Parathyroid adenoma (tissue), 2 donors: ENCODE measurements around the gene MEGF9.
"Not testable (repeated sequence)": the region's sequence is repeated elsewhere in the genome, so short reads cannot be mapped to it uniquely, and the experiment has no call there.

ENCODE experiments used
- H2AFZ ChIP-seq: fragments of 300-600 bp; sonication (generic); one replicate; pipeline ENCODE4 v1.7.0; 2017; ENCODE audit warnings: antibody characterized with exemption, mild to moderate bottlenecking
- H3K27ac ChIP-seq: fragments of 300-600 bp; sonication (generic); one replicate; pipeline ENCODE4 v1.7.0; 2017
- H3K27me3 ChIP-seq: fragments of 300-600 bp; sonication (generic); one replicate; pipeline ENCODE4 v1.7.0; 2017; ENCODE audit warnings: low read length; ENCODE audit not compliant: control insufficient read depth, insufficient read depth
- H3K36me3 ChIP-seq: fragments of 300-600 bp; sonication (generic); one replicate; pipeline ENCODE4 v1.7.0; 2017; ENCODE audit warnings: low read length; ENCODE audit not compliant: control insufficient read depth, insufficient read depth
- H3K4me1 ChIP-seq: fragments of 300-600 bp; sonication (generic); one replicate; pipeline ENCODE4 v1.7.0; 2017; ENCODE audit warnings: control low read depth
- H3K4me2 ChIP-seq: fragments of 300-600 bp; sonication (generic); one replicate; pipeline ENCODE4 v1.7.0; 2017; ENCODE audit warnings: low read length
- H3K4me3 ChIP-seq: fragments of 300-600 bp; sonication (generic); one replicate; pipeline ENCODE4 v1.7.0; 2017; ENCODE audit warnings: low read depth, low read length
- H3K79me2 ChIP-seq: fragments of 300-600 bp; sonication (generic); one replicate; pipeline ENCODE4 v1.7.0; 2017; ENCODE audit warnings: control low read depth
- H3K9ac ChIP-seq: fragments of 300-600 bp; sonication (generic); one replicate; pipeline ENCODE4 v1.7.0; 2017; ENCODE audit warnings: mild to moderate bottlenecking
- H3K9me3 ChIP-seq: fragments of 300-600 bp; sonication (generic); one replicate; pipeline ENCODE4 v1.7.0; 2017; ENCODE audit warnings: low read length; ENCODE audit not compliant: control insufficient read depth
- TF ChIP-seq, protein P1 (sequence below): fragments of 300-600 bp; sonication (generic); IDR thresholded peaks from one replicate; pipeline ENCODE4 v1.7.0; 2017; ENCODE audit warnings: antibody characterized with exemption, mild to moderate bottlenecking
- donor health status: primary hyperparathyroidism.

Gene MEGF9

DNA sequence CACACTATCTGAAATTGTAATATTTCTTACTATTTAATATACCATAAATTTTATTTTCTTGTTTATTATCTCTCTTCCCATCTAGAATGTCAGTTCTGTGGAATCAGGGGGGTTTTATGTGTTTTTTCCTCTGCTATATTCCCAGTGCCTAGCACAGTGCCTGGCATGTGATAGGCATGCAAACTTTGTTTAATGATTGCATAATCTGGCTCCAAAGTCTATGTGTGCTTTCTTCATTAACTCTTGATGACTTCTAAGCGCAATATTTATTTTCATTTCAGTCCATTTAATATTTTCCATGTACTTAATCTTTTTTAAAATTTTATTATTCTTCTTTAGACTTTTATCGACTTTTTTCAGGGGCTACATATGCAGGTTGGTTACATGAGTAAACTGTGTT lies 73.9 kb downstream of the MEGF9 start:
- Histone ChIP-seq H3K27me3 (no peaks in the 10 kb centered on the region), H3K4me2 (no peak overlapping the region), H3K27ac (no peak overlapping the region), H3K79me2 (no peaks in the 10 kb centered on the region), H3K9me3 (no peaks in the 10 kb centered on the region), H3K4me1 (no peaks in the 10 kb centered on the region), H3K36me3 (no peaks in the 10 kb centered on the region), H3K4me3 (no peak overlapping the region), H3K9ac (no peak overlapping the region), H2AFZ (no peak overlapping the region)
- TF ChIP-seq, protein P1, sequence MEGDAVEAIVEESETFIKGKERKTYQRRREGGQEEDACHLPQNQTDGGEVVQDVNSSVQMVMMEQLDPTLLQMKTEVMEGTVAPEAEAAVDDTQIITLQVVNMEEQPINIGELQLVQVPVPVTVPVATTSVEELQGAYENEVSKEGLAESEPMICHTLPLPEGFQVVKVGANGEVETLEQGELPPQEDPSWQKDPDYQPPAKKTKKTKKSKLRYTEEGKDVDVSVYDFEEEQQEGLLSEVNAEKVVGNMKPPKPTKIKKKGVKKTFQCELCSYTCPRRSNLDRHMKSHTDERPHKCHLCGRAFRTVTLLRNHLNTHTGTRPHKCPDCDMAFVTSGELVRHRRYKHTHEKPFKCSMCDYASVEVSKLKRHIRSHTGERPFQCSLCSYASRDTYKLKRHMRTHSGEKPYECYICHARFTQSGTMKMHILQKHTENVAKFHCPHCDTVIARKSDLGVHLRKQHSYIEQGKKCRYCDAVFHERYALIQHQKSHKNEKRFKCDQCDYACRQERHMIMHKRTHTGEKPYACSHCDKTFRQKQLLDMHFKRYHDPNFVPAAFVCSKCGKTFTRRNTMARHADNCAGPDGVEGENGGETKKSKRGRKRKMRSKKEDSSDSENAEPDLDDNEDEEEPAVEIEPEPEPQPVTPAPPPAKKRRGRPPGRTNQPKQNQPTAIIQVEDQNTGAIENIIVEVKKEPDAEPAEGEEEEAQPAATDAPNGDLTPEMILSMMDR: no peak

DNA sequence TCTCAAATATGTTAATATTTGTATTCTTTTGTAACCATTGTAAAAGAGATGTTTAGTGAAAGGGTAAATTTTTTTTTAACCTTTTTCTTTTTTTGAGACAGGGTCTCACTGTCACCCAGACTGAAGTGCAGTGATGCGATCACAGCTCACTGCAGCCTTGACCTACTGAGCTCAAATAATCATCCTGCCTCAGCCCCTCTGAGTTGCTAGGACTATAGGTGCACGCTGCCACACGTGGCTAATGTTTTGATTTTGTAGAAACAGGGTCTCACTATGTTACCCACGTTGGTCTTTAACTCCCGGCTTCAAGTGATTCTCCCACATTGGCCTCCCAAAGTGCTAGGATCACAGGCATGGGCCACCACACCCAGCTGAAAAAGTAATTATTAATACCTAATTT lies 76.4 kb downstream of the MEGF9 start:
- H3K79me2 ChIP-seq: no peaks in the 10 kb centered on the region
- H3K4me2 ChIP-seq: no peak overlapping the region
- no peaks in the 10 kb centered on the region for H3K4me1 ChIP-seq
- H3K9ac ChIP-seq: no peak overlapping the region
- no peak overlapping the region for H3K4me3 ChIP-seq
- no peaks in the 10 kb centered on the region for H3K9me3 ChIP-seq
- H2AFZ ChIP-seq: no peak overlapping the region
- H3K27ac ChIP-seq: no peak overlapping the region
- no peaks in the 10 kb centered on the region for H3K27me3 ChIP-seq
- H3K36me3 ChIP-seq: no peaks in the 10 kb centered on the region
- TF ChIP-seq, protein P1: no peak

DNA sequence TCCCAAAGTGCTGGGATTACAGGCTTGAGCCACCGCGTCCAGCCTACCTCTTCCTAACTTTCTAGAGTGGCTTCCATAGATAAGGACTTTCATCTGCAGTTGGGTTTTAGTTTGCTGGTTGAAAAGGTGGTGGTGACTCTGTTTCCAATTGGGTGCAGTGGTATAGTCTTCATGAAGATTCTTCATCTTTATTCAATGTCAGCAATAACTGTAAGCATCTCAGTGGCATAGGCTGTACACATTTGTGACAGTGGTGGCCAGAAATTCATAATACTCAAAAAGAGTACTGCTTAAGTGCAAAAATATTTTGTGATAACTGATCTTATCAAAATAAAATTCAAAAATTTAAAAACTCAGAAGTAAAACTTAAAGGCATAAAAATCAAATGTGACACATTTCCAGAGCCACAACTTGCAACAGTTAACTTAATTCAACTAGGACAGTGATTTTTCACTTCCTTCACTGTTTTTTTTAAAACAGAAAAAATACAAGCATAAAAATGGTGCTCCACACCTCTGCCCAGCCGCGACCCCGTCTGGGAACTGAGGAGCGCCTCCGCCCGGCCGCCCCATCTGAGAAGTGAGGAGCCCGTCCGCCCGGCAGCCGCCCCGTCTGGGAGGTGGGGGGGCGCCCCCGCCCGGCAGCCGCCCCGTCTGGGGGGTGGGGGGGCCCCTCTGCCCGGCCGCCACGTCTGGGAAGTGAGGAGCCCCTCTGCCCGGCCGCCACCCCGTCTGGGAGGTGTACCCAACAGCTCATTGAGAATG lies 77.9 kb downstream of the MEGF9 start:
- H3K4me3 ChIP-seq: no peak overlapping the region
- no peak overlapping the region for H3K9ac ChIP-seq
- H3K4me2 ChIP-seq: no peak overlapping the region
- no peak overlapping the region for H2AFZ ChIP-seq
- no peaks in the 10 kb centered on the region for H3K4me1 ChIP-seq
- no peaks in the 10 kb centered on the region for H3K27me3 ChIP-seq
- TF ChIP-seq, protein P1: no peak
- H3K36me3 ChIP-seq: no peaks in the 10 kb centered on the region
- H3K9me3 ChIP-seq: no peaks in the 10 kb centered on the region
- H3K27ac ChIP-seq: no peak overlapping the region
- H3K79me2 ChIP-seq: no peaks in the 10 kb centered on the region

DNA sequence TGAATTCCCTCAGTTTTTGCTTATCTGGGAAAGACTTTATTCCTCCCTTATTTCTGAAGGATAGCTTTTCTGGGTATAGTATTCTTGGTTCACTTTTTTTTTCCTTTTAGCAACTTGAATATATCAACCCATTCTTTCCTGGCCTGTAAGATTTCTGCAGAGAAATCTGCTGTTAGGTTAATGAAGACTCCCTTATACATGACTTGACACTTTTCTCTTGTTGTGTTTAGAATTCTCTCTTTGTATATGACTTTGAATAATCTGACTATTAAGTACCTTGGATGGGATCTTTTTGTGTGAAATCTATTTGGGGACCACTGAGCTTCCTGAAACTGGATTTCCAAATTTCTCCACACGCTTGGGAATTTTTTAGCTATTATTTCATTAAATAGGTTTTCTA lies 79.3 kb downstream of the MEGF9 start:
- Histone ChIP-seq H3K4me3 (no peak overlapping the region), H3K36me3 (no peaks in the 10 kb centered on the region), H3K9me3 (no peaks in the 10 kb centered on the region), H3K9ac (no peak overlapping the region), H3K27ac (no peak overlapping the region), H2AFZ (no peak overlapping the region), H3K4me2 (no peak overlapping the region), H3K4me1 (no peaks in the 10 kb centered on the region), H3K27me3 (no peaks in the 10 kb centered on the region), H3K79me2 (no peaks in the 10 kb centered on the region)
- TF ChIP-seq, protein P1: no peak

DNA sequence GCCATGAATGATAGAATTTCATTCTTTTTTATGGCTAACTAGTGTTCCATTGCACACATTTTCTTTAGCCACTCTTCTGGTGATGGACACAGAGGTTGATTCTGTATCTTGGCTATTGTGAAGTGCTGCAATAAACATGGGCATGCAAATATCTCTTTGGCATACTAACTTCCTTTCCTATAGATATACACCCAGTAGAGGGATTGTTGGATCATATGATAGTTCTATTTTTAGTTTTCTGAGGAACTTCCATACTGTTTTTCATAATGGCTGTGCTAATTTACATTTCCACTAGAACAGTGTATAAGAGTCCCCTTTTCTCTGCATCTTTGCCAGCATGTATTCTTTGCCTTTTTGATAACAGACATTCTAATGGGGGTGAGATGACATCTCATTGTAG lies 83.9 kb downstream of the MEGF9 start:
- H3K4me2 ChIP-seq: no peak overlapping the region
- H3K36me3 ChIP-seq: no peaks in the 10 kb centered on the region
- no peaks in the 10 kb centered on the region for H3K4me1 ChIP-seq
- H2AFZ ChIP-seq: no peak overlapping the region
- no peaks in the 10 kb centered on the region for H3K79me2 ChIP-seq
- TF ChIP-seq, protein P1: no peak
- H3K27me3 ChIP-seq: no peaks in the 10 kb centered on the region
- no peak overlapping the region for H3K4me3 ChIP-seq
- H3K9ac ChIP-seq: no peak overlapping the region
- no peak overlapping the region for H3K27ac ChIP-seq
- no peaks in the 10 kb centered on the region for H3K9me3 ChIP-seq

DNA sequence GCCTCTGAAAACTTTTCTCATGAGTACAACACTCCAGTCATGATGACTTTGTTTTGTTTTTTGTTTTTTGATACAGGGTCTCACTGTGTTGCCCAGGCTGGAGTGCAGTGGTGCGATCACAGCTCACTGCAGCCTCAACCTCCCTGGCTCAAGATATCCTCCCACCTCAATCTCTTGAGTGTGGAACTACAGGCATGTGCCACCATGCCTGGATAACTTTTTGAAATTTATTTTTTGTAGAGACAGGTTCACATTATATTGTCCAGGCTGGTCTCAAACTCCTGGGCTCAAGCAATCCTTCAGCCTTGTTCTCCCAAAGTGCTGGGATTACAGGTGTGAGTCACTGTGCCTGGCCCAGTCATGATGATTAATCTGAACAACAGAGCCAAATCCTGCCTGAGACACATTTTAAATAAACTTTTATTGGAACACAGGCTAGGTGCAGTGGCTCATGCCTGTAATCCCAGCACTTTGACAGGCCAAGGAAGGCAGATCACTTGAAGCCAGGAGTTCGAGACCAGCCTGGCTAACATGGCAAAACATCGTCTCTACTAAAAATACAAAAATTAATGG lies 85.3 kb downstream of the MEGF9 start:
- H3K79me2 ChIP-seq, H3K4me2 ChIP-seq, H2AFZ ChIP-seq, H3K9me3 ChIP-seq, H3K4me1 ChIP-seq, H3K27ac ChIP-seq, H3K4me3 ChIP-seq, H3K9ac ChIP-seq, H3K27me3 ChIP-seq, H3K36me3 ChIP-seq: not testable (repeated sequence)
